ENCODE data around the gene OR6C76. TPM values are rescaled to one million over a fixed set of nuclear protein-coding genes. Genes with fewer than 3 reads are reported as not detected.

The OR6C76 gene
- total and polyA plus RNA-seq, 2 of the 8 experiments (the other 6 are each of a cell fraction or from before 2014, with no cell fraction given): not detected

DNA sequence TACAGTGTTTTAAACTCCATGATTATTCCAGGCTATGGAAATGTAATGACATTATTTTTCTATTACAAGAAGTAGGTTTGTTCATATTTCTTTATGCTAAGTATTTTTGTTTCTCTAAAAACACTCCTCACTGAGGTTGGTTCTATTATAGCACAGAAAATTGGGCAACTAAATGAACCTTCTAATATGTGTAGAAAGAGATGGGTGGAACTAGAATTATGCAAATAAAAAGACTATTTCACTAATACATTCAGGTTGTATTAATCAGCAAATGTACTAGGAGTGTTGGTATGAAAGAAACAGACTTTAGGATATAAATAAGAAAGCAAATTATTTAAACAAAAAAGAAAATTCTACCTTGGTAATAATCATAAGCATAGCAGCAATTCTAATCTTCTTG lies 22.8 kb downstream of the OR6C76 start:
- H2BK15ac ChIP-seq (ENCODE audit: low read length): no peak overlapping the region
- H4K20me1 ChIP-seq (replicated peaks in 1 of 2; ENCODE audit: control insufficient read depth in 1 of 2, insufficient read depth in 2 of 2, low read length in 2 of 2): no peaks in the 10 kb centered on the region
- H3K4ac ChIP-seq (replicated peaks; ENCODE audit: insufficient read length, low read depth, low read length): no peak overlapping the region
- H3K79me1 ChIP-seq (ENCODE audit: low read depth, low read length): no peaks in the 10 kb centered on the region
- CTCF ChIA-PET (ENCODE audit: partially characterized antibody): interaction anchor here (0.9 kb wide), 1 partner anchor 165 kb away, joined by 3 read pairs; no protein-coding TSS in a partner anchor
- no peaks in the 10 kb centered on the region for H3K79me2 ChIP-seq (ENCODE audit: control insufficient read depth in 1 of 2, insufficient read depth in 2 of 2, low read length in 2 of 2)
- H2AFZ ChIP-seq (ENCODE audit: low read length): no peak overlapping the region
- H4K8ac ChIP-seq (ENCODE audit: extremely low read depth, insufficient read depth, low read length): no peak overlapping the region
- H2BK20ac ChIP-seq (ENCODE audit: low read length): no peak overlapping the region
- H3K9me3 ChIP-seq (ENCODE audit: insufficient read depth in 2 of 2, low read depth in 1 of 2, low read length in 1 of 2): no peaks in the 10 kb centered on the region
- H3K4me1 ChIP-seq (replicated peaks in 1 of 4; ENCODE audit: control insufficient read depth in 3 of 4, insufficient read depth in 4 of 4, low read length in 3 of 4): no peaks in the 10 kb centered on the region
- H3K9ac ChIP-seq (replicated peaks in 1 of 4; ENCODE audit: extremely low read depth in 1 of 4, low read depth in 3 of 4, low read length in 3 of 4): no peak overlapping the region
- H3K4me3 ChIP-seq (ENCODE audit: extremely low read depth in 1 of 4, insufficient read depth in 2 of 4, low read depth in 3 of 4, low read length in 4 of 4): no peak overlapping the region
- no peak overlapping the region for H4K91ac ChIP-seq (replicated peaks; ENCODE audit: insufficient read length, low read length)
- H3K23me2 ChIP-seq (ENCODE audit: low read depth, low read length): no peaks in the 10 kb centered on the region
- FAIRE-seq (no peak), DNase-seq (ENCODE audit: low read depth in 1 of 2, low spot score in 2 of 2) (no peak)
- H3K14ac ChIP-seq (ENCODE audit: insufficient read length): no peak overlapping the region
- no peak overlapping the region for H2AK5ac ChIP-seq (ENCODE audit: low read depth, low read length)
- no peak overlapping the region for H3K4me2 ChIP-seq (ENCODE audit: insufficient read depth in 1 of 2, low read depth in 2 of 2, low read length in 2 of 2)
- no peak for TF ChIP-seq BACH1 (IDR thresholded peaks at IDR 0.05; ENCODE audit: low read length)
- TF ChIP-seq RBBP5 (IDR thresholded peaks at IDR 0.05; ENCODE audit: borderline replicate concordance, low read depth, low read length): no peak
- TF ChIP-seq, protein P1, sequence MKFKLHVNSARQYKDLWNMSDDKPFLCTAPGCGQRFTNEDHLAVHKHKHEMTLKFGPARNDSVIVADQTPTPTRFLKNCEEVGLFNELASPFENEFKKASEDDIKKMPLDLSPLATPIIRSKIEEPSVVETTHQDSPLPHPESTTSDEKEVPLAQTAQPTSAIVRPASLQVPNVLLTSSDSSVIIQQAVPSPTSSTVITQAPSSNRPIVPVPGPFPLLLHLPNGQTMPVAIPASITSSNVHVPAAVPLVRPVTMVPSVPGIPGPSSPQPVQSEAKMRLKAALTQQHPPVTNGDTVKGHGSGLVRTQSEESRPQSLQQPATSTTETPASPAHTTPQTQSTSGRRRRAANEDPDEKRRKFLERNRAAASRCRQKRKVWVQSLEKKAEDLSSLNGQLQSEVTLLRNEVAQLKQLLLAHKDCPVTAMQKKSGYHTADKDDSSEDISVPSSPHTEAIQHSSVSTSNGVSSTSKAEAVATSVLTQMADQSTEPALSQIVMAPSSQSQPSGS (IDR thresholded peaks at IDR 0.05; ENCODE audit: low read length): no peak
- TF ChIP-seq RAD21 (IDR thresholded peaks at IDR 0.05 in 1 of 2, conservative IDR thresholded peaks at IDR 0.05 in 1 of 2; ENCODE audit: low read depth in 2 of 2, low read length in 2 of 2): no peak
- no peak for TF ChIP-seq TBP (IDR thresholded peaks at IDR 0.05; ENCODE audit: low read depth, low read length)
- no peak for TF ChIP-seq SIX5 (IDR thresholded peaks at IDR 0.05; ENCODE audit: low read depth, low read length)
- TF ChIP-seq TEAD4 (IDR thresholded peaks at IDR 0.05; ENCODE audit: low read depth, low read length): no peak
- TF ChIP-seq TCF12 (IDR thresholded peaks at IDR 0.05; ENCODE audit: low read depth, low read length): no peak
- TF ChIP-seq EGR1 (IDR thresholded peaks at IDR 0.05; ENCODE audit: borderline replicate concordance, low read depth, low read length): no peak
- TF ChIP-seq JUN (IDR thresholded peaks at IDR 0.05; ENCODE audit: low read depth, low read length): no peak
- TF ChIP-seq PHF8 (conservative IDR thresholded peaks at IDR 0.05; ENCODE audit: low read depth, low read length): no peak
- no peak for TF ChIP-seq KDM4A (IDR thresholded peaks at IDR 0.05; ENCODE audit: low read depth, low read length, severe bottlenecking)
- no peak for TF ChIP-seq POLR2A (IDR thresholded peaks at IDR 0.05; ENCODE audit: control extremely low read depth in 1 of 2, low read depth in 2 of 2, low read length in 2 of 2)
- TF ChIP-seq, protein P2, sequence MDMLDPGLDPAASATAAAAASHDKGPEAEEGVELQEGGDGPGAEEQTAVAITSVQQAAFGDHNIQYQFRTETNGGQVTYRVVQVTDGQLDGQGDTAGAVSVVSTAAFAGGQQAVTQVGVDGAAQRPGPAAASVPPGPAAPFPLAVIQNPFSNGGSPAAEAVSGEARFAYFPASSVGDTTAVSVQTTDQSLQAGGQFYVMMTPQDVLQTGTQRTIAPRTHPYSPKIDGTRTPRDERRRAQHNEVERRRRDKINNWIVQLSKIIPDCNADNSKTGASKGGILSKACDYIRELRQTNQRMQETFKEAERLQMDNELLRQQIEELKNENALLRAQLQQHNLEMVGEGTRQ (IDR thresholded peaks at IDR 0.05; ENCODE audit: low read length): no peak
- H3K27ac ChIP-seq (ENCODE audit: low read depth, low read length): no peak overlapping the region
- H3K18ac ChIP-seq (ENCODE audit: extremely low read depth, low read length): no peak overlapping the region
- H2BK5ac ChIP-seq (ENCODE audit: low read depth, low read length): no peak overlapping the region
- H3K36me3 ChIP-seq (ENCODE audit: control insufficient read depth in 2 of 4, insufficient read depth in 4 of 4, low read length in 3 of 4): no peaks in the 10 kb centered on the region
- POLR2A ChIA-PET (ENCODE audit: partially characterized antibody): no interaction called here
- no peaks in the 10 kb centered on the region for H3K27me3 ChIP-seq (replicated peaks in 1 of 4; ENCODE audit: control insufficient read depth in 3 of 4, extremely low read depth in 1 of 4, insufficient read depth in 3 of 4, low read length in 3 of 4)
- no peak overlapping the region for H2BK120ac ChIP-seq (replicated peaks; ENCODE audit: low read depth, low read length)
- H2BK12ac ChIP-seq (ENCODE audit: low read depth, low read length): no peak overlapping the region
- no peak overlapping the region for H3K56ac ChIP-seq (replicated peaks; ENCODE audit: insufficient read length, low read depth, low read length)
- no peak overlapping the region for H4K5ac ChIP-seq (ENCODE audit: insufficient read length, low read depth, low read length)
- H3K23ac ChIP-seq (ENCODE audit: insufficient read length): no peak overlapping the region

Data from H1 (cell line).